ENCODE results near the gene TANGO2.

TANGO2 gene

DNA sequence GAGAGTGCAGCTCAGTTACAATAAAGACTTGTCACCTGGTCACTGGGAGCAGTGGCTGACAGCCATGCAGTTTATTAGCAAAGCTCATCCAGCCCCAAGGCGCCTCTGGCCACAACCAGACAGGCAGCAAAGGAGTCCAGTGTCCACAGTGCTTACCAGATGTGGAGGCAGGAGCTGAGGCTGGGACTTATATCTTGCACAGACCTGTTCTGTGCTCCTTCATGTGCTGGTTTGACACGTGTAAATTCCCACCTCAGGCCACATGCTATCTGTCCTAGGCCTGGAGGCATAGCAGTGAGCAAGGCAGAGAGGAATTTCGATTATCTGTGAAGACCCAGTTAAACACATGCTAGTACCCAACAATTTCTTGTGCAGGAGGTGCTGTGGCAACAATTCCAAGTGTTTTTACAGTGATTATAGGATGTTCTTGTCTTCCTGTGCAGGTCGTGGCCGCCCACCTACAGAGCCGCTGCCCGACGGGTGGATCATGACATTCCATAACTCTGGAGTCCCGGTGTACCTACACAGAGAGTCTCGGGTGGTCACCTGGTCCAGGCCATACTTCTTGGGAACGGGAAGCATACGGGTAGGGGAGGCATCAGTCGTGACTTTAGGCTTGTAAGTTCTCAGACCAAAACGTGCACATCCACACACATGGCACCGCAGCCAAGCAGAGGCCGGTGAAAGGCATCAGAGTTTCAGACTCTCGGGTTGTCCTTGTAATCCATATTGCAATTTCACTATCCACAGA lies 68.5 kb downstream of the TANGO2 start:
- DNase-seq = no peak

DNA sequence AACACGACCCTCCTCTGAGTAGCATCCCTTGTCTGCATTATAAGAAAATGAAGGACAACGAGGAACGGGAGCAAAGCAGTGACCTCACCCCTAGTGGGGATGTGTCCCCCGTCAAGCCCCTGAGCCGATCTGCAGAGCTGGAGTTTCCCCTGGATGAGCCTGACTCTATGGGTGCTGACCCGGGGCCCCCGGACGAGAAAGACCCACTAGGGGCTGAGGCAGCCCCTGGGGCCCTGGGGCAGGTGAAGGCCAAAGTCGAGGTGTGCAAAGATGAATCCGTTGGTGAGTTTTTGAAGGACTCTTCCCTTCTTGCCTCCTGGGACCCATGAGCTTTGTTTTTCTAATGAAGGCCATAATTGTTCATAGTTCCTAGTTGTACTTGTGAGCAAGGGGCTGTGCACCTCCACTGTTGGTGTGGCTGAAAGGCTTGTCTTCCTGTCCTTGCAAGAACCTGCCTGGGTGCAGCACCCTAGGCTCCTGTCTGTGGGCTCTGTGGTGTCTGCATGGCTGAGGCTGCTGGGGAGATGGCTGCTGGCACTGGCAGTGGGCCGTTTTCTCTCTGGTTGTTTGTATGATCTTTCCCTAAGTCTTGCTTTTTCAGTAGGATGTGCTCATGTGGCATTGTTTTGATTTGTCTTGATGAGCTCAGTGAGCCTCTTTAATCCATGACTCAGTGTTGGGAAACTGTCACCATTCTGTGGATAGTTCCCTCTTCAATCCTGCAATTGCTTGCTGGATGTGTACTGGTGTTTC lies 69.2 kb downstream of the TANGO2 start:
- DNase-seq = no peak

GRCh38 chr22:20090730-20091240 lies 69.9 kb downstream of the TANGO2 start:
- DNase-seq = no peak

GRCh38 chr22:20091690-20092476 lies 71.0 kb downstream of the TANGO2 start:
- no peak for DNase-seq

GRCh38 chr22:20092477-20092854 lies 71.6 kb downstream of the TANGO2 start:
- DNase-seq = no peak

GRCh38 chr22:20093418-20094196 lies 72.7 kb downstream of the TANGO2 start:
- no peak for DNase-seq

DNA sequence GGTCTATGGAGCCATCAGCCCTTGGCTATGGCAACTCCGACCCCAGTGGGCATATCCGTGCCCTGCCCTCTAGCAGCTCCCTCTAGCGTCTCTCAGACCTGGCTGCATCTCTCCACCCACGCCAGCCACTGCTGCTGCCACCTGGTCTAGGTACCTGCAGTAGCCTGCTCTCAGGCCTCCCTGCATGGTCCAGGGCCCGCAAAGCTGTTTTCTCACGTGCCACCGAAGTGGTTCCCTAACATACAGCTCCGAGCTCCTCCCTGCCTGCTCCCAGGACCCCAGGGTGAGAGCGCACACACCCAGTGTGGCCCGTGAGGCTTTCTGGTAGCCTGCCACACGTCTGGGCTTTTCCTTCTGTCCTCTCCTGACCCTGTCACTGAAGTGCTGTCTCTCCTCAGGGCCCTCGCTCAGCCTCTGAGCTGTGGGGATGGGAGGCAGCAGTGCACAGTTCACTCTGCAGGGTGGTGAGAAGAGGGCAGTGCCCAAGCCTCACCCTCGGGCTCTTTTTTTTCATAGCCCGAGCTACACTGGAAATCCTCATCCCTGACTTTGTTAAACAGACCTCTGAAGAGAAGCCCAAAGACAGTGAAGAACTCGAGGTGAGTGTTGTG lies 73.4 kb downstream of the TANGO2 start:
- DNase-seq = no peak

GRCh38 chr22:20095521-20095920 lies 74.6 kb downstream of the TANGO2 start:
- no peak for DNase-seq

GRCh38 chr22:20096574-20097420 lies 75.9 kb downstream of the TANGO2 start:
- no peak for DNase-seq

DNA sequence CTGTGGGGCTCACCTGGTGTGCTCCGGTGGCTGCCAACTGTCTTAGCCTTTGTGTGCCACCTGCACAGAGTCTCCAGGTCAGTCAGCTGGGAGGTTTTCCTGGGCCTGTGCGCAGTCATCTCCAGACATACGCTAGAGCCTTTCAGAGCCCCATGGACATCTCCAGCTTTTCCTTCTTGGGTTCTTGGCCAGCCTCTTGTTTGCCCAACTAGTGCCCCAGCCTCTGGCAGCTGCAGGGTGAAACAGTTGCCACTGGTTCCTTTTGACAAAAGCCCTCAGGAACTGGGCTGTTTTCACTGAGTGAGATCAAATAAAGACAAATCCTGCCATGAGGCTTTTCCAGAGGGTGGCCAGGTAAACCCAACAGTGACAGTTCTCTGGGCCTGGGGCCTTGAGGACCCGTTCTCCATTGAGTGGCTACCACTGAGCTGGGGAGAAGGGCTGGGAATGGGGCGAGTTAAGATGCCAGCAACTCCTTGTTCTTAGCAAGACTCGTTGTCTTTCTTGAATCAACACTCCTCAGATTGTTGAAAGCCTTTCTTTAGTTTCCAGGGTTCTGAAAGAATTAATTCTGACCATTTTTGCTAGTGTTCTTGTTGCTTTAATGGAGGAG lies 78.3 kb downstream of the TANGO2 start:
- no peak for DNase-seq

- DNase-seq = no peak
These were observed 80.7 kb downstream of the TANGO2 start for GRCh38 chr22:20101638-20102037.

DNA sequence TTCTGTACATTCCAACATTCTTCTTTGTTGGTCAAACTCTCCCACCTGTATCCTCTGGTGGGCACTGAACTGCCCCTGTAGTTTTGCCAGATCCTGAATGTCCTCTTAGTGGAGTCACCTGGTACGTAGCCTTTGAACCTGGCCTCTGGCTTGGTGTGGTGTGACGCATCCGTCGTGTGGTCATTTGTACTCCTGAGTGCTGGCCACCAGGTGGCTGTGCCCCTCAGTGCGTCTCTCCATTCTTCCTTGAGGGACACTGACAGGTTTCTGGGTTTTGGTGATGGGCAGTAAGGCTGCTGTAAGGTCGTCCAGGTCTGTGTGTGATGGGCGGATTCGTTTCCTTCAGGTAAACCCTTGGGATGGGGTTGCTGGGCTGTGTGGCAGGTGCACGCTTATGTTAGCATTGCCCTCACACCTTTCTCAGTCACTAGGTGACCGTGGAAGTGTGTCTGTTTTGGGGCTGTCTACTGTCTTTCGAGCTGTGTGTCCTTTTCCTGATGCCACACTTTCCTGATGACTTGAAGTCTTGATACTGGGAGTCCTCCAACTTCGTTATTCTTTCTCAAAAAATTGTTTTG lies 81.4 kb downstream of the TANGO2 start:
- DNase-seq = no peak

DNA sequence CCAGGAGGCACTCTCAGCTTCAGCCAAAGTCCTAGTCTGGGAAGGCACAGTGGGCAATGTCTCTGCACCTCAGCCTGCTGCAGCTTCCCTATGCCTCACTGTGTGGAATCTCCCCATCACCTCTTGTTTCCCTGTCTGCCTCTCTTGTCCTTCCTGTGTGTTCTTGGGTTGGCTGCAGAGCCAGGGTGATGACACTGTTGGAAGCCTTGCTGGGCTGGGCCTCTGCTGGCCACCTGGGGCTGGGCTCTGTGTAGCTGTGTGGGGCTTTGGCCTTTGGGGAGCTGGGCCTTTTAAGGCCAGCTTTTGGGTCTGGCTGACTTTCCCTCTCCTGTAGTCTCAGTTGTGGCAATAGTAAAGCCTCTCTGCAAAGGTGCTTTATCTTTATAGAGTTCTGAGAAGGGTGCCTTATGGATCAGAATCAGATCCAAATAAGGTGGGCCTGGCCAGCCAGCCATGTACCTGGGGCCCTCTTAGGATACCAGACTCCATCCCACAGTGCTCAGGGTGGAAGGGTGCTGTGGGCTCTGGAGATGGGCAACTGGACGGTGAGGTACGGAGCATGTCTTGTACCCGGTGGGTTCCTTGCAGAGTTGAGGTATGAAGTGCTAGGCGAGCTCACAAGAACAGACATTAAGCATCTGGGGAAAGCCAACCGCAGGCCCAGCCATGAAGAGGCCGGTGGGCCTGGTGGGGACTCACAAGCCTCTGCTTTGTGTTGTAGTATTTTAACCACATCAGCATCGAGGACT lies 84.7 kb downstream of the TANGO2 start:
- no peak for DNase-seq

DNA sequence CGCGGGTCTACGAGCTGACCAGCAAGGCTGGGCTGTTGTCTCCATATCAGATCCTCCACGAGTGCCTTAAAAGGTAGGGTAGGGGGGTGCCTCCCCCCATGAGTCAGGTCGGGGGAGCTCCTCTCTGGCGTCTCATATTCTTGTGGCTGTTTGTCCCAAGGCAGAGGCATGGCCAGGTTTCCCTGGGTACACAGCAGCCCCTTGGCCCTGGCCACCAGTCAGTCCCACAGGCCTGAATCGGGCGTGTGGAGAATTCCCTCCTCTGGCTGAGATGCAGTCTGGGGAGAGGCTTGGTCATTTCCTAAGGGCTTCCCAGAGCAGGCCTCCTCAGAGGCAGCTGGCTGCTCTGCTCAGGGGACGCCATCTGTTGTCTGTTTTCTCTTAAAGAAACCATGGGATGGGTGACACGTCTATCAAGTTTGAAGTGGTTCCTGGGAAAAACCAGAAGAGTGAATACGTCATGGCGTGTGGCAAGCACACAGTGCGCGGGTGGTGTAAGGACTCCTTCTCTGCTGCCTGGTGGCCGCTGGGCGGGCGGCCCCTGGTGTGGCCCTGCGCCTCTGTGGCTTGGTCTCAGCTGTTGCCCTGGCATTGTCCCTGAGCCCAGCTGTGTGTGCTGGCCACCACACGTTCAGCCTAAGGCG lies 85.4 kb downstream of the TANGO2 start:
- DNase-seq = no peak

GRCh38 chr22:20106849-20107237 lies 85.9 kb downstream of the TANGO2 start:
- no peak for DNase-seq

DNA sequence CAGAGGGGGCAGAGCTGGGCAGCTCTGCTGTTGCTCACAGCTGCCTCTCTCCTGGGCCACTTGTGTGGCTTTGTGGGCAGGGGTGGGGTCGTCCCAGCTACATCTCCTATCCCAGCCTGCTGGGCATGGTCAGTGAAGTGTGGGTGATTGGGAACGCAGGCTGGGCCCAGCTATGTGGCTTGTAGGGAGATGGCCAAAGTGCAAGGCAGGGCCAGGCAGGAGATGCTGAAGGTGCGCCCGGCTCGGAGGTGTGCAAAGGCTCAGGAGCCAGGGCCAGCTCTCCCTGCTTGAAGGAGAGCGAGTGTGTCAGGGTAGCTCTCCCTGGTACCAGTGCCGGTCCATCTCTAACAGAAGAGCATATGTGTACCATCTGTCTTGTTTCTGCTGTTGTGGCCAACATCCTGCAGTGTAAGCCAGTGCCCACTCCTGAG lies 86.6 kb downstream of the TANGO2 start:
- DNase-seq = no peak

GRCh38 chr22:20107951-20108756 lies 87.2 kb downstream of the TANGO2 start:
- no peak for DNase-seq

DNA sequence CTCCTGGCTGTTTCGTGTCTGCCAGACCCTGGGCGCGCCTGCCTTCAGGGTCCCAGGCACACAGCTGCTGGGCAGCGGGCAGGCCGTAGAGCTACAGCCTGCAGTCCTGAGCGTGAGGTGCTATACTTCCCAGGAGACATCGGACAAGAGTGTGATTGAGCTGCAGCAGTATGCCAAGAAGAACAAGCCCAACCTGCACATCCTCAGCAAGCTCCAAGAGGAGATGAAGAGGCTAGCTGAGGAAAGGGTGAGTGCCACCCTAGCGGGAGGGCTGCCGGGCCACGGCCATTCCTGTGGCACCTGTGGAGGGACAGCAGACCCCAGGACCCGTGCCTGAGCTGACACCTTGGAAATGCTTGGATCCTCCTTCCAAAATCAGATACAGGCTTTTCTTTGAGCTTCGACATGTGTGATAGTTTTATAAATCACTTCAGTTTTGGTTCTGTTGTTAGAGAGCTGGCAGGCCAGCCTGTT lies 87.9 kb downstream of the TANGO2 start:
- no peak for DNase-seq
